ENCODE data around the gene PIGX. TPM values are rescaled to one million over a fixed set of nuclear protein-coding genes. Genes with fewer than 3 reads are reported as not detected.

Gene PIGX
- total RNA-seq, 2 donors from 2014 or later: 16.6 to 41.5 TPM

- ATAC-seq (no peak), DNase-seq (no peak)
- Histone ChIP-seq H3K4me3 (no peak overlapping the region), H3K9me3 (no peaks in the 10 kb centered on the region), H3K36me3 (replicated peaks in 1 of 2; ENCODE audit: insufficient read depth in 1 of 2, low read depth in 2 of 2) (no peaks in the 10 kb centered on the region), H3K27me3 (no peaks in the 10 kb centered on the region), H3K27ac (no peak overlapping the region), H3K4me1 (no peaks in the 10 kb centered on the region)
- TF ChIP-seq CTCF (IDR thresholded peaks at IDR 0.05) (no peak), POLR2A (IDR thresholded peaks at IDR 0.05) (no peak)
- intact Hi-C loops (cut with DNase I): no loop called here
- WGBS, 2 donors: 32 to 33% methylated on average over 6 of the region's 6 CpGs
Measured at GRCh38 chr3:196670339-196670738, 41.8 kb upstream of the PIGX start.

GRCh38 chr3:196673632-196674031 lies 38.5 kb upstream of the PIGX start:
- 67 to 72% methylated on average over 3 of the region's 3 CpGs for WGBS, 2 donors
- Histone ChIP-seq H3K4me3 (no peak overlapping the region), H3K27me3 (no peaks in the 10 kb centered on the region), H3K4me1 (no peaks in the 10 kb centered on the region), H3K9me3 (no peaks in the 10 kb centered on the region), H3K27ac (no peak overlapping the region), H3K36me3 (replicated peaks in 1 of 2; ENCODE audit: insufficient read depth in 1 of 2, low read depth in 2 of 2) (no peaks in the 10 kb centered on the region)
- DNase-seq: no peak
- intact Hi-C loops (cut with DNase I): no loop called here
- TF ChIP-seq POLR2A (IDR thresholded peaks at IDR 0.05) (no peak), CTCF (IDR thresholded peaks at IDR 0.05) (no peak)
- no peak for ATAC-seq

- Histone ChIP-seq H3K9me3 (no peaks in the 10 kb centered on the region), H3K36me3 (replicated peaks in 1 of 2; ENCODE audit: insufficient read depth in 1 of 2, low read depth in 2 of 2) (no peaks in the 10 kb centered on the region), H3K27ac (no peak overlapping the region), H3K4me3 (no peak overlapping the region), H3K4me1 (no peaks in the 10 kb centered on the region), H3K27me3 (no peaks in the 10 kb centered on the region)
- ATAC-seq: no peak
- no peak for TF ChIP-seq POLR2A (IDR thresholded peaks at IDR 0.05)
- no peak for TF ChIP-seq CTCF (IDR thresholded peaks at IDR 0.05)
- intact Hi-C loops (cut with DNase I): no loop called here
- 31 to 57% methylated on average over 1 of the region's 1 CpG for WGBS, 2 donors
- no peak for DNase-seq
Measured at GRCh38 chr3:196677353-196677752, 34.8 kb upstream of the PIGX start.

- no peaks in the 10 kb centered on the region for H3K36me3 ChIP-seq (replicated peaks in 1 of 2; ENCODE audit: insufficient read depth in 1 of 2, low read depth in 2 of 2)
- DNase-seq (no peak), ATAC-seq (no peak)
- H3K27ac ChIP-seq: no peak overlapping the region
- H3K9me3 ChIP-seq: no peaks in the 10 kb centered on the region
- H3K4me3 ChIP-seq: no peak overlapping the region
- intact Hi-C loops (cut with DNase I): no loop called here
- no peaks in the 10 kb centered on the region for H3K27me3 ChIP-seq
- WGBS, 2 donors: 38 to 47% methylated on average over 1 of the region's 1 CpG
- no peaks in the 10 kb centered on the region for H3K4me1 ChIP-seq
- TF ChIP-seq POLR2A (IDR thresholded peaks at IDR 0.05) (no peak), CTCF (IDR thresholded peaks at IDR 0.05) (no peak)
Measured at GRCh38 chr3:196677931-196678330, 34.2 kb upstream of the PIGX start.

GRCh38 chr3:196684548-196685407 lies 27.4 kb upstream of the PIGX start:
- no peaks in the 10 kb centered on the region for H3K36me3 ChIP-seq (replicated peaks in 1 of 2; ENCODE audit: insufficient read depth in 1 of 2, low read depth in 2 of 2)
- H3K9me3 ChIP-seq: no peaks in the 10 kb centered on the region
- H3K27ac ChIP-seq: no peak overlapping the region
- peak; percentile 82 to 88 (median 87) for TF ChIP-seq CTCF (IDR thresholded peaks at IDR 0.05)
- TF ChIP-seq POLR2A (IDR thresholded peaks at IDR 0.05): no peak
- 24 to 26% methylated on average over 24 of the region's 24 CpGs for WGBS, 2 donors
- H3K27me3 ChIP-seq: no peaks in the 10 kb centered on the region
- DNase-seq: peak; percentile 55 to 72 (median 65)
- ATAC-seq: peak; percentile 75
- H3K4me1 ChIP-seq: no peaks in the 10 kb centered on the region
- intact Hi-C loops (cut with DNase I): loop anchor here (5.0 to 10.0 kb wide), 2 partner anchors 77 to 430 kb away; no protein-coding TSS in a partner anchor
- no peak overlapping the region for H3K4me3 ChIP-seq

Measured in body of pancreas (tissue), 4 donors.